ENCODE measurements around the gene SORL1-AS1.

The SORL1-AS1 gene

DNA sequence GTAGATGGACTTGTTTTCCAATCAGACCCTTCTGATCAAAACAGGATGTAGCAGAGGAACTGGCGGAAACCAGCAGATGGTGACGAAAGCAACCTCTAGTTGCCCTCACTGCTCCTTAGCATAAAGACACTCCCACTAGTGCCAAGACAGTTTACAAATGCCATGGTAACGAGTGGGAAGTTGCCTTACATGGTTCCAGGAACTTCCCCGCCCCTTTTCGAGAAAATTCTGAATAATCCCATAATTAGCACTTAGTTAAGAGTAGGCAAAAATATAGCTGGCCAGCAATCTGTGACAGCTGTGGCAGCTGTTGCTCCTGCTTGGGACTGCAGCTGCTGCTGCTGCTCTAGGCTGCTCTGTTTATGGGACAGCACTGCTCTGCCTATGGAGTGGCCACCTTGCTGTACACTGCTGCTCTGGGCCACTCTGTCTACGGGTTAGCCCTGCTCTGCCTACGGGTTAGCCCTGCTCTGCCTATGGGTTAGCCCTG is 34.1 kb downstream of the SORL1-AS1 start:
- peak overlapping the region; percentile 87 to 88 for H3K27ac Mint-ChIP-seq
- Histone ChIP-seq H3K27me3 (ENCODE audit: control insufficient read depth, insufficient read depth, low read length) (no peaks in the 10 kb centered on the region), H3K36me3 (ENCODE audit: control insufficient read depth, insufficient read depth, low read length) (no peaks in the 10 kb centered on the region), H3K27ac (ENCODE audit: low read length) (peak overlapping the region; percentile 70), H3K4me1 (ENCODE audit: control insufficient read depth, insufficient read depth, low read length) (peaks cover 35% of the 10 kb centered on the region), H3K4me3 (ENCODE audit: low read length) (no peak overlapping the region), H3K9me3 (ENCODE audit: control insufficient read depth, insufficient read depth, low read length) (no peaks in the 10 kb centered on the region)
- intact Hi-C loops (cut with micrococcal nuclease): loop anchor here (1.0 to 5.0 kb wide), 3 partner anchors 32 to 64 kb away; no protein-coding TSS in a partner anchor
- ATAC-seq (peak; percentile 86 to 89 (median 88)), DNase-seq (peak; percentile 46 to 83)
- peak overlapping the region; percentile 42 for H3K4me3 Mint-ChIP-seq
- no peaks in the 10 kb centered on the region for H3K36me3 Mint-ChIP-seq
- 68% methylated on average over 6 of the region's 7 CpGs for WGBS (ENCODE audit: insufficient coverage)
- TF ChIP-seq, protein P1, sequence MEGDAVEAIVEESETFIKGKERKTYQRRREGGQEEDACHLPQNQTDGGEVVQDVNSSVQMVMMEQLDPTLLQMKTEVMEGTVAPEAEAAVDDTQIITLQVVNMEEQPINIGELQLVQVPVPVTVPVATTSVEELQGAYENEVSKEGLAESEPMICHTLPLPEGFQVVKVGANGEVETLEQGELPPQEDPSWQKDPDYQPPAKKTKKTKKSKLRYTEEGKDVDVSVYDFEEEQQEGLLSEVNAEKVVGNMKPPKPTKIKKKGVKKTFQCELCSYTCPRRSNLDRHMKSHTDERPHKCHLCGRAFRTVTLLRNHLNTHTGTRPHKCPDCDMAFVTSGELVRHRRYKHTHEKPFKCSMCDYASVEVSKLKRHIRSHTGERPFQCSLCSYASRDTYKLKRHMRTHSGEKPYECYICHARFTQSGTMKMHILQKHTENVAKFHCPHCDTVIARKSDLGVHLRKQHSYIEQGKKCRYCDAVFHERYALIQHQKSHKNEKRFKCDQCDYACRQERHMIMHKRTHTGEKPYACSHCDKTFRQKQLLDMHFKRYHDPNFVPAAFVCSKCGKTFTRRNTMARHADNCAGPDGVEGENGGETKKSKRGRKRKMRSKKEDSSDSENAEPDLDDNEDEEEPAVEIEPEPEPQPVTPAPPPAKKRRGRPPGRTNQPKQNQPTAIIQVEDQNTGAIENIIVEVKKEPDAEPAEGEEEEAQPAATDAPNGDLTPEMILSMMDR (IDR thresholded peaks at IDR 0.05): no peak
- H3K4me1 Mint-ChIP-seq: peaks cover 35 to 47% of the 10 kb centered on the region in 2 donors
- H3K27me3 Mint-ChIP-seq (ENCODE audit: low read depth in 2 of 2): no peaks in the 10 kb centered on the region
- H3K9me3 Mint-ChIP-seq: no peaks in the 10 kb centered on the region

DNA sequence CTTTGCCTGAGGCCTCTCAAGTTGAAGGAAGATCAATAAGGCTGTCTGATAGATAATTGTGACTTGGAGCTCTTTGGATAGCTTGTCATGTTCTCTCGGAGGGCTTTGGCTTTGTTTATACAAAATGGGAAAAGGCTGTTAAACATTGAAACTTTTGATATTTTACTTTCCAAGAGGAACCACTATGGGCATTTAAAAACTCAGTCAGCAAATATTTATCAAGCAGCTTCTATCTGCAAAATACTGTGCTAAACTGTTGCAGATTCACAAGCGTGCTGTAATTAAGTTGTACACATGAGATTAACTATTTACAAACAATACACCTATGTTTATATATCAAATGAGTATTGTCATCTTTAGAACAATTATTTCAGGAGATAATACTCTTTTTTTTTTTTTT is 35.2 kb downstream of the SORL1-AS1 start:
- Histone ChIP-seq H3K9me3 (ENCODE audit: control insufficient read depth, insufficient read depth, low read length) (no peaks in the 10 kb centered on the region), H3K4me3 (ENCODE audit: low read length) (no peak overlapping the region), H3K27ac (ENCODE audit: low read length) (peak overlapping the region; percentile 70), H3K4me1 (ENCODE audit: control insufficient read depth, insufficient read depth, low read length) (peaks cover 32% of the 10 kb centered on the region), H3K36me3 (ENCODE audit: control insufficient read depth, insufficient read depth, low read length) (no peaks in the 10 kb centered on the region), H3K27me3 (ENCODE audit: control insufficient read depth, insufficient read depth, low read length) (no peaks in the 10 kb centered on the region)
- Mint-ChIP-seq H3K36me3 (no peaks in the 10 kb centered on the region), H3K27ac (peak overlapping the region; percentile 87 to 89), H3K27me3 (ENCODE audit: low read depth in 2 of 2) (no peaks in the 10 kb centered on the region), H3K4me3 (peak overlapping the region; percentile 55), H3K4me1 (peaks cover 32 to 44% of the 10 kb centered on the region in 2 donors), H3K9me3 (no peaks in the 10 kb centered on the region)
- WGBS (ENCODE audit: insufficient coverage): no CpG with 5 or more reads among the region's 2 CpGs
- TF ChIP-seq, protein P1 (IDR thresholded peaks at IDR 0.05): no peak
- no peak for ATAC-seq
- DNase-seq: no peak
- intact Hi-C loops (cut with micrococcal nuclease): loop anchor here (1.0 to 5.0 kb wide), 3 partner anchors 33 to 65 kb away; no protein-coding TSS in a partner anchor

DNA sequence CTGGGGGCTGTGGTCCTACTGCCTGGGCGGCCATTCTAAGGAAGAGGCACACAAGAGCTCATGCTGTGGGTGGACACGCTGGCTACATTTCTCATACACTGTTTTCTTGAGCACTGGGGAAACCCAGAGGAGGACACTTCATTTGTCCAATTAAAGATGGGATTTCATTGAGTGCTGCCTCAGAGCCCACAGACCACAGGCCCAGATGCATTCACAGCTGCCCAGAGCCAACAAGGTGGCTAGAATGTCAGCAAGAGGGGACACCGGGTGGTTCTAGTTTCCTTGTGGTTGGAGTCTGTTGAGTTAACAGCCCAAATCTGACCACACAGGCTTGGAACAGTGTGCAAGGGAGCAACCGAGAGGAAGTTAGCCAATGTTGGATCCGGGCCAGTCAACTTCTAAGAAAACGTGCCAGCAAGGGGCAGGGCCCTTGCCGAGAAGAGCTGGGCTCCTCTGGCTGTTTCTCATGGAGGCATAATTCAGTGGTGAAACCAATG is 35.7 kb downstream of the SORL1-AS1 start:
- H3K9me3 Mint-ChIP-seq: no peaks in the 10 kb centered on the region
- H3K27ac Mint-ChIP-seq: peak overlapping the region; percentile 87 to 89
- TF ChIP-seq, protein P1 (IDR thresholded peaks at IDR 0.05): no peak
- no peaks in the 10 kb centered on the region for H3K27me3 Mint-ChIP-seq (ENCODE audit: low read depth in 2 of 2)
- ATAC-seq (peak; percentile 52 to 79 (median 61)), DNase-seq (peak; percentile 39 to 72)
- H3K27ac ChIP-seq (ENCODE audit: low read length): peak overlapping the region; percentile 70
- H3K27me3 ChIP-seq (ENCODE audit: control insufficient read depth, insufficient read depth, low read length): no peaks in the 10 kb centered on the region
- peaks cover 29 to 42% of the 10 kb centered on the region in 2 donors for H3K4me1 Mint-ChIP-seq
- peak overlapping the region; percentile 55 for H3K4me3 Mint-ChIP-seq
- H3K36me3 ChIP-seq (ENCODE audit: control insufficient read depth, insufficient read depth, low read length): no peaks in the 10 kb centered on the region
- WGBS (ENCODE audit: insufficient coverage): 17% methylated on average over 7 of the region's 7 CpGs
- no peak overlapping the region for H3K4me3 ChIP-seq (ENCODE audit: low read length)
- peaks cover 32% of the 10 kb centered on the region for H3K4me1 ChIP-seq (ENCODE audit: control insufficient read depth, insufficient read depth, low read length)
- H3K36me3 Mint-ChIP-seq: no peaks in the 10 kb centered on the region
- H3K9me3 ChIP-seq (ENCODE audit: control insufficient read depth, insufficient read depth, low read length): no peaks in the 10 kb centered on the region
- intact Hi-C loops (cut with micrococcal nuclease): loop anchor here (5.0 kb wide), 1 partner anchor 50 kb away; no protein-coding TSS in a partner anchor

Measured in natural killer cell (primary cell).